ENCODE data around the gene MTPN.

- TF ChIP-seq CTCF (conservative IDR thresholded peaks at IDR 0.05; ENCODE audit: low read length) (no peak), EZH2phosphoT487 (IDR thresholded peaks at IDR 0.05; ENCODE audit: borderline replicate concordance, low read depth, low read length) (no peak)
These were observed 3.6 kb upstream of the MTPN start for GRCh38 chr7:135980665-135981180.

Data from OCI-LY7 (cell line).